HEK293 (cell line): Measurements from ENCODE around the gene STOML1.

Experiments used
- CTCF ChIA-PET: fragments of 350-600 bp; formaldehyde crosslinking; extraction: SDS; loops from one replicate; lab custom pipeline; 2021; ENCODE audit warnings: antibody characterized with exemption; lab: Yijun Ruan, JAX
- POLR2A ChIA-PET: fragments of 300-600 bp; formaldehyde crosslinking; extraction: SDS; loops from one replicate; lab custom pipeline; 2020; ENCODE audit warnings: antibody characterized with exemption, inconsistent platforms; lab: Yijun Ruan, JAX
- H3K27ac ChIP-seq: fragments of 200-500 bp; sonication (Bioruptor generic); 2 replicates; pipeline ENCODE4 v1.5.1; 2014; ENCODE audit warnings: low read depth, low read length, control low read depth, inconsistent platforms; ENCODE audit errors: extremely low read depth
- H3K36me3 ChIP-seq, 2 experiments: fragments of 200-500 bp in 1 of 2; sonication (Bioruptor generic) in 1 of 2; 1 replicate in 1 of 2; 2 replicates in 1 of 2; pipeline ENCODE4 v1.5.1; 2014 to 2017; ENCODE audit warnings: inconsistent platforms in 2 of 2, low read length in 2 of 2; ENCODE audit not compliant: control insufficient read depth in 2 of 2, insufficient read depth in 1 of 2
- H3K4me1 ChIP-seq: fragments of 200-500 bp; sonication (Bioruptor generic); 2 replicates; pipeline ENCODE4 v1.5.1; 2014; ENCODE audit warnings: mild to moderate bottlenecking, low read length, inconsistent platforms; ENCODE audit not compliant: control insufficient read depth, insufficient read depth
- H3K4me3 ChIP-seq: 2 replicates; pipeline ENCODE4 v1.5.1; 2011; ENCODE audit warnings: low read depth, mild to moderate bottlenecking, control low read depth, low read length, moderate library complexity
- H3K9me3 ChIP-seq: fragments of 200-500 bp; sonication (Bioruptor generic); 2 replicates; pipeline ENCODE4 v1.5.1; 2014; ENCODE audit warnings: low read depth, low read length, inconsistent platforms; ENCODE audit not compliant: control insufficient read depth, insufficient read depth
- BCL11A ChIP-seq: fragments of 450-650 bp; formaldehyde crosslinking; IDR thresholded peaks from 2 replicates; pipeline ENCODE4 v1.5.1; 2016; ENCODE audit warnings: low read depth, missing biosample characterization, missing genetic modification characterization
- EGR2 ChIP-seq: fragments of 450-650 bp; formaldehyde crosslinking; IDR thresholded peaks from 2 replicates; pipeline ENCODE4 v1.5.1; 2016; ENCODE audit warnings: low read depth, missing biosample characterization, missing genetic modification characterization
- GFI1B ChIP-seq: fragments of 450-650 bp; formaldehyde crosslinking; IDR thresholded peaks from 2 replicates; pipeline ENCODE4 v1.5.1; 2016; ENCODE audit warnings: missing biosample characterization, missing genetic modification characterization
- GLIS1 ChIP-seq: fragments of 450-650 bp; formaldehyde crosslinking; IDR thresholded peaks from 2 replicates; pipeline ENCODE4 v1.5.1; 2016; ENCODE audit warnings: missing biosample characterization, missing genetic modification characterization
- HOXC10 ChIP-seq: sonication (generic); formaldehyde crosslinking; IDR thresholded peaks from 2 replicates; pipeline ENCODE4 v1.8.1; 2023; ENCODE audit warnings: mild to moderate bottlenecking, missing genetic modification reagents
- SCRT1 ChIP-seq: fragments of 450-650 bp; formaldehyde crosslinking; IDR thresholded peaks from 2 replicates; pipeline ENCODE4 v1.5.1; 2016; ENCODE audit warnings: missing biosample characterization, missing genetic modification characterization, borderline replicate concordance
- SP3 ChIP-seq: fragments of 450-650 bp; formaldehyde crosslinking; IDR thresholded peaks from 2 replicates; pipeline ENCODE4 v1.5.1; 2016; ENCODE audit warnings: missing biosample characterization, missing genetic modification characterization
- SP7 ChIP-seq: fragments of 450-650 bp; formaldehyde crosslinking; IDR thresholded peaks from 2 replicates; pipeline ENCODE4 v1.5.1; 2016; ENCODE audit warnings: missing biosample characterization, missing genetic modification characterization
- ZBTB10 ChIP-seq: fragments of 450-650 bp; formaldehyde crosslinking; IDR thresholded peaks from 2 replicates; pipeline ENCODE4 v1.5.1; 2016; ENCODE audit warnings: missing biosample characterization, missing genetic modification characterization
- ZNF138 ChIP-seq: fragments of 450-650 bp; formaldehyde crosslinking; IDR thresholded peaks from 2 replicates; pipeline ENCODE4 v1.5.1; 2016; ENCODE audit warnings: missing biosample characterization, missing genetic modification characterization, borderline replicate concordance
- ZNF148 ChIP-seq: fragments of 450-650 bp; formaldehyde crosslinking; IDR thresholded peaks from 2 replicates; pipeline ENCODE4 v1.5.0; 2017; ENCODE audit warnings: missing biosample characterization, missing genetic modification characterization, borderline replicate concordance
- ZNF157 ChIP-seq: fragments of 450-650 bp; formaldehyde crosslinking; IDR thresholded peaks from 2 replicates; pipeline ENCODE4 v1.5.1; 2016; ENCODE audit warnings: missing biosample characterization, missing genetic modification characterization
- ZNF23 ChIP-seq: fragments of 450-650 bp; formaldehyde crosslinking; IDR thresholded peaks from 2 replicates; pipeline ENCODE4 v1.5.1; 2016; ENCODE audit warnings: missing biosample characterization, missing genetic modification characterization, borderline replicate concordance
- ZNF311 ChIP-seq: fragments of 450-650 bp; formaldehyde crosslinking; IDR thresholded peaks from 2 replicates; pipeline ENCODE4 v1.5.1; 2017; ENCODE audit warnings: missing biosample characterization, missing genetic modification characterization, borderline replicate concordance
- ZNF350 ChIP-seq: fragments of 450-650 bp; formaldehyde crosslinking; IDR thresholded peaks from 2 replicates; pipeline ENCODE4 v1.5.0; 2017; ENCODE audit warnings: missing biosample characterization, mild to moderate bottlenecking, missing genetic modification characterization
- ZNF362 ChIP-seq: fragments of 450-650 bp; formaldehyde crosslinking; IDR thresholded peaks from 2 replicates; pipeline ENCODE4 v1.5.1; 2016; ENCODE audit warnings: missing biosample characterization, missing genetic modification characterization
- ZNF433 ChIP-seq: fragments of 450-650 bp; formaldehyde crosslinking; IDR thresholded peaks from 2 replicates; pipeline ENCODE4 v1.5.1; 2016; ENCODE audit warnings: missing biosample characterization, missing genetic modification characterization, low read depth
- ZNF510 ChIP-seq: fragments of 450-650 bp; formaldehyde crosslinking; IDR thresholded peaks from 2 replicates; pipeline ENCODE4 v1.5.1; 2018; ENCODE audit warnings: mild to moderate bottlenecking, missing genetic modification characterization, missing biosample characterization; ENCODE audit not compliant: insufficient replicate concordance
- ZNF530 ChIP-seq: fragments of 450-650 bp; formaldehyde crosslinking; IDR thresholded peaks from 2 replicates; pipeline ENCODE4 v1.5.1; 2016; ENCODE audit warnings: low read depth, missing biosample characterization, missing genetic modification characterization
- ZNF571 ChIP-seq: fragments of 450-650 bp; formaldehyde crosslinking; IDR thresholded peaks from 2 replicates; pipeline ENCODE4 v1.5.0; 2017; ENCODE audit warnings: missing biosample characterization, missing genetic modification characterization
- ZNF623 ChIP-seq: fragments of 450-650 bp; formaldehyde crosslinking; IDR thresholded peaks from 2 replicates; pipeline ENCODE4 v1.5.1; 2016; ENCODE audit warnings: missing biosample characterization, missing genetic modification characterization
- ZNF654 ChIP-seq: fragments of 450-650 bp; formaldehyde crosslinking; IDR thresholded peaks from 2 replicates; pipeline ENCODE4 v1.5.1; 2016; ENCODE audit warnings: low read depth, missing biosample characterization, missing genetic modification characterization
- ZNF701 ChIP-seq: fragments of 450-650 bp; formaldehyde crosslinking; IDR thresholded peaks from 2 replicates; pipeline ENCODE4 v1.5.1; 2016; ENCODE audit warnings: missing biosample characterization, missing genetic modification characterization
- ZNF785 ChIP-seq: fragments of 450-650 bp; formaldehyde crosslinking; IDR thresholded peaks from 2 replicates; pipeline ENCODE4 v1.5.1; 2016; ENCODE audit warnings: missing biosample characterization, missing genetic modification characterization
- ZNF791 ChIP-seq: fragments of 450-650 bp; formaldehyde crosslinking; IDR thresholded peaks from 2 replicates; pipeline ENCODE4 v1.5.1; 2016; ENCODE audit warnings: missing biosample characterization, missing genetic modification characterization
- ZNF837 ChIP-seq: fragments of 450-650 bp; formaldehyde crosslinking; IDR thresholded peaks from 2 replicates; pipeline ENCODE4 v1.5.1; 2016; ENCODE audit warnings: missing biosample characterization, missing genetic modification characterization
- ZSCAN30 ChIP-seq: fragments of 450-650 bp; IDR thresholded peaks from 2 replicates; pipeline ENCODE4 v1.5.1; 2018; ENCODE audit warnings: missing biosample characterization, mild to moderate bottlenecking, missing genetic modification characterization, moderate library complexity
- TF ChIP-seq, protein P1 (sequence below): fragments of 450-650 bp; formaldehyde crosslinking; optimal IDR thresholded peaks from 2 replicates; pipeline ENCODE3; 2016; ENCODE audit warnings: missing biosample characterization, mild to moderate bottlenecking, missing genetic modification characterization
- TF ChIP-seq, protein P2 (sequence below): fragments of 450-650 bp; IDR thresholded peaks from 2 replicates; pipeline ENCODE4 v1.5.1; 2018; ENCODE audit warnings: missing biosample characterization, missing genetic modification characterization

STOML1 gene

DNA sequence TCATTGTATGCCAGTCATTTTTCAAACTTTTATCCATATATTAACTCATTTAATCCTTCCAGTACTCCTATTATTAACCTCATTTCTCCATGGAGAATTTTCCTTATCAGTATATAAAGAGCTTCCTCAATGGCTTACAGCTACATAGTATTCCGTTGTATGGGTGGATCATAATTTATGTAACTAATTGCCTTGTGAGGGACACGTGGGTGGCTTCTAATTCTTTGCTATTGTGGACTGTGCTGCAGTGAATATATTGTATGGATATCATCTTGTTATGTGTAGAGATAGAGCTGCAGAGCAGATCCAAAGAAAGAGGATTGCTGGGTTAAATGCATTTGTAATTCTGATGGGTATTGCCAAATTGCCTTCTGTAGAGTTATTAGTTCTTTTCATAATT, 27.6 kb upstream of the STOML1 start (continued):
- TF ChIP-seq, protein P1, sequence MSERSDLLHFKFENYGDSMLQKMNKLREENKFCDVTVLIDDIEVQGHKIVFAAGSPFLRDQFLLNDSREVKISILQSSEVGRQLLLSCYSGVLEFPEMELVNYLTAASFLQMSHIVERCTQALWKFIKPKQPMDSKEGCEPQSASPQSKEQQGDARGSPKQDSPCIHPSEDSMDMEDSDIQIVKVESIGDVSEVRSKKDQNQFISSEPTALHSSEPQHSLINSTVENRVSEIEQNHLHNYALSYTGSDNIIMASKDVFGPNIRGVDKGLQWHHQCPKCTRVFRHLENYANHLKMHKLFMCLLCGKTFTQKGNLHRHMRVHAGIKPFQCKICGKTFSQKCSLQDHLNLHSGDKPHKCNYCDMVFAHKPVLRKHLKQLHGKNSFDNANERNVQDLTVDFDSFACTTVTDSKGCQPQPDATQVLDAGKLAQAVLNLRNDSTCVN, result no peak
- TF ChIP-seq ZNF530 (tag by site-specific recombination), result no peak
- TF ChIP-seq, protein P2, sequence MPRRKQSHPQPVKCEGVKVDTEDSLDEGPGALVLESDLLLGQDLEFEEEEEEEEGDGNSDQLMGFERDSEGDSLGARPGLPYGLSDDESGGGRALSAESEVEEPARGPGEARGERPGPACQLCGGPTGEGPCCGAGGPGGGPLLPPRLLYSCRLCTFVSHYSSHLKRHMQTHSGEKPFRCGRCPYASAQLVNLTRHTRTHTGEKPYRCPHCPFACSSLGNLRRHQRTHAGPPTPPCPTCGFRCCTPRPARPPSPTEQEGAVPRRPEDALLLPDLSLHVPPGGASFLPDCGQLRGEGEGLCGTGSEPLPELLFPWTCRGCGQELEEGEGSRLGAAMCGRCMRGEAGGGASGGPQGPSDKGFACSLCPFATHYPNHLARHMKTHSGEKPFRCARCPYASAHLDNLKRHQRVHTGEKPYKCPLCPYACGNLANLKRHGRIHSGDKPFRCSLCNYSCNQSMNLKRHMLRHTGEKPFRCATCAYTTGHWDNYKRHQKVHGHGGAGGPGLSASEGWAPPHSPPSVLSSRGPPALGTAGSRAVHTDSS (tag by site-specific recombination), result no peak
- TF ChIP-seq ZNF701 (tag by site-specific recombination), result no peak
- no peak for TF ChIP-seq ZNF510
- no peak for TF ChIP-seq EGR2 (tag by site-specific recombination)
- no peak for TF ChIP-seq ZNF157 (tag by site-specific recombination)
- no peak for TF ChIP-seq ZNF433 (tag by site-specific recombination)
- no peak for TF ChIP-seq ZNF311 (tag by site-specific recombination)
- no peak for TF ChIP-seq ZNF837

DNA sequence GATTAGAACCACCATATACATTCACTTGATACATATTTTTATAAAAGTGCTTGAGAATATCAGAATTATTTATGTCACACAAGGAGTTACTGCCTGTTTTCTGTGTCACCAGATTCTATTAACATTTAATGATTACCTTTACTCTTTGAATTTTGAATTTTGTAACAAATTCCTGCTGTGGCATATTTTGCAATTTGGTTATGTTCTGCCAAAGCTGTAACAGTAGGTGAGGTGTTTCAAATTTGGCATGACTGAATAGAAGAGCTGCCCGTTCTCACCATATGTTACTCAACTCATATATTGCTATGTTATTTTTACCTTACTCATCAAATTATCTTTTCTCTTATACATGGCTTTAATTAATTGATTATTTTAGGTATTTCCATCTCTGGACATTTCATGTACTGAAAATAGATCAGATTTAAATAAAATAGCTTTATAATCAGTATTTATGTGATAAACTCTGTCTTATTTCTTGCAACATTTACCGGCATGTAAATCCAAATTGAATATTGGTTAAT, 21.3 kb upstream of the STOML1 start:
- no peak overlapping the region for H3K4me3 ChIP-seq
- TF ChIP-seq SP3, result no peak
- no peak for TF ChIP-seq GLIS1 (tag by site-specific recombination)
- TF ChIP-seq ZNF148, result no peak
- no peak for TF ChIP-seq ZNF785 (tag by site-specific recombination)
- no peak for TF ChIP-seq ZNF623
- TF ChIP-seq ZNF654, result no peak
- TF ChIP-seq ZNF138, result no peak
- no peak for TF ChIP-seq ZNF350
- TF ChIP-seq ZNF571 (tag by site-specific recombination), result no peak
- TF ChIP-seq HOXC10, result no peak
- no peak for TF ChIP-seq GFI1B
- no peak for TF ChIP-seq ZBTB10 (tag by site-specific recombination)
- no peak for TF ChIP-seq ZNF23 (tag by site-specific recombination)
- no peak for TF ChIP-seq SCRT1 (tag by site-specific recombination)
- TF ChIP-seq ZNF362 (tag by site-specific recombination), result no peak
- no peak for TF ChIP-seq ZNF791 (tag by site-specific recombination)
- no peak for TF ChIP-seq BCL11A (tag by site-specific recombination)
- no peak for TF ChIP-seq SP7 (tag by site-specific recombination)
- no peak for TF ChIP-seq ZSCAN30 (tag by site-specific recombination)
- ChIA-PET CTCF (interaction anchor here (0.7 to 1.1 kb wide), 3 partner anchors 48 to 1927 kb away, joined by 3 read pairs; no protein-coding TSS in a partner anchor), POLR2A (interaction anchor here (2.5 kb wide), 1 partner anchor 19 kb away, joined by 7 read pairs; the partner anchor contains the start of gene PML)
- H3K27ac ChIP-seq, result no peak overlapping the region
- peaks cover 0 to 7% of the 10 kb centered on the region in 2 experiments for H3K36me3 ChIP-seq
- H3K9me3 ChIP-seq, result no peaks in the 10 kb centered on the region
- H3K4me1 ChIP-seq, result no peaks in the 10 kb centered on the region
